HUDEP-2 (cell line): ENCODE measurements around the gene AFAP1L2.
"Not testable (repeated sequence)": the region's sequence is repeated elsewhere in the genome, so short reads cannot be mapped to it uniquely, and the experiment has no call there.

Source experiments
- DNase-seq, 76 experiments: peaks; one replicate each; lab custom pipeline; 2025; ENCODE audit not compliant: unreplicated experiment in 76 of 76; lab: John Stamatoyannopoulos, UW

Gene AFAP1L2

GRCh38 chr10:114342976-114343375 is 61.3 kb downstream of the AFAP1L2 start:
- DNase-seq: no peak

GRCh38 chr10:114340816-114341215 is 63.5 kb downstream of the AFAP1L2 start:
- no peak for DNase-seq

DNA sequence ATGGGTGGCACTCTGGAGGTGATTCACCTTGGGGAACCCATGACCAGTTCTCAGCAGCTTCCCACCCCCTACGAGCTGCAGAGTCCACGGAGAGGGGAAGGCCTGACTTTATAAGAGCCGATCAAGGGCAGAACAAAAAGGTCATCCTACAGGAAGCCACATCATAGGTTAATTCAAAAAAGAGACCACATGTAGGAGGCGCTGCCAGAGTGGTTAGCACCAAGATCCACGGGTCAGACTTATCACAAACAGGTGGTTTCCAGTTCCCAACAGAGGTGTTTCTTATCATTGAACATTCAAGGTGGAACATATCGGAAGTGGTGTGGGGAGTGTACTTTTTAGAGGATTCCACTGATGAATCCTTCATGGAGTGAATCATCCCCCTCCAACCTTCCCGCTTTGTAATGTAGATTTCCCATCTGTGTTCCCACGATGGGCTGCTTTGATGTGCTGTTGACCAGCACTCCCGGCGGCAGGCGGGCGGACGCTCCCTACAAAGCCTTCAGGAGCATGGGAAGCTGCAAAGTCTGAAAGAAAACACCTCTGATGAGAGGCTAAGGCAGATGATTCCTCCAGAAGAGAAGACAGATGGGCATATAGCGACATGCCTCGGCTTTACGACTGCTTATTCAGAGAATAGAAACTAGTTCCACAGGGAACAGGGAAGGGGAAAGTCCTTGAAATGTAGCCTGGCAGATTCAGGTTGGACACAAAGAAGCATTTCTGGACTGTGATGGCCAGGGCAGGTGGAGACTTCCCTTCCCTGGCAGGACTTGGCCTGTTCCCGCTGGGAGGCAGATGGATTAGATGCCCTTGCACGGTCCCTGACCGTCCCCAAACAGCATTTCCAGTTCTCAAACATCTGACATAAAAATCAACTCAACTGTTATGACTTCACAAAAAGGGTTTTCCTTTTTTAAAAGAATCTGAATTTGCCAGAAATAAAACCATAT is 66.5 kb downstream of the AFAP1L2 start:
- no peak for DNase-seq

- no peak for DNase-seq
Measured at GRCh38 chr10:114336823-114337509, 67.3 kb downstream of the AFAP1L2 start.

DNA sequence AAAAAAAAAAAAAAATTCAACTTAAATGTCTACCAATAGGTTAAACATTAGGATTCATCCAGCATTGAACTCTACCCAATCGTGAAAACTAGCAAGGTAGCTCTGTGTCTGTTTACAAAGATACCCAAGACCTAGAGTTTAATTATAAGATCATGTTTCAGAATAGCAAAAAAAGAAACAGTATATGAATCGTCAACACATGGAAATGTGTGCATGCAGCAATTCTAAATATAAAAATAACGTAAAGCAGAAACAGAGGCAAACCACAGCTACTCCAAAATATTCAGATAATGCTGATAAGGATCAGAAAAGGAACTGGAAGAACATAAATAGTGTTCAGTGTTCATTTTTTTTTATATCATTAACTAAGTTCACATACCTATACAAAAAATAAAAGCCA is 68.7 kb downstream of the AFAP1L2 start:
- DNase-seq: no peak

- no peak for DNase-seq
Measured at GRCh38 chr10:114334301-114334700, 70.0 kb downstream of the AFAP1L2 start.

GRCh38 chr10:114333441-114333840 is 70.9 kb downstream of the AFAP1L2 start:
- DNase-seq: not testable (repeated sequence)

GRCh38 chr10:114332301-114333192 is 71.8 kb downstream of the AFAP1L2 start:
- no peak for DNase-seq

DNA sequence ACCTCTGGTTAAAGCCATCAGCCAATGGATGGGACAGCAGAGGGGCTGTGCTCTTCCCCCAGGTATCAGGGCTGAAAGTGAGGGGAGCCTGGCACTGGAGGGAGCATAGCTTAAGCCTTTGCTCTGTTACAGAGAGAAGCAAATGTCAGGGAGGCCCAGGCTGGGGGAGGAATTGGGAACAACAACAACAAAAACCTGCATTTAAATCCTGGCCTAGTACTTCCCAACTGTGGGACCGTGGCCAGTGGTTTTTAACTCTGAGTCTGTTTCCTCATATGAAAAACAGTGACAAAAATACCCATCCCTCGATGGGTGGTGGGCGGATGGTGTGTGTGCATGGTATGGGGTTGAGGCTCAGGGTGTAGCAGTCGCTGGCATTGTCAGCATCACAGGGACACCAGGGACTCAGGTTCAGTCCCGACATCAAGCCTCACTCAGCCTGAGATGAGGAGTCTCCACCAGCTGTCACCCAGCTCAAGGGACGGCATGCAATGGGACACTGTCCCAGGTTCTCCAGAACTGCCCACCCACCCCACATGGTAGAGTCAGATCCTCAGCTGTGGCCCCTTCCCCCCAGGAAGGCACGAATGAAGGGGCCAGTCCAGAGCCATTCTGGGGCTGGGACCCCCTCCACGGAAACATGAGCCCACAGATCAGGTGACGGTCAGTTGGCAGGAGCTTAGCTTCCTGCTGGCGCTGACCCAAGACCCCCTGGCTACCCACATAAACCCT is 74.5 kb downstream of the AFAP1L2 start:
- DNase-seq: no peak

- DNase-seq: no peak
Measured at GRCh38 chr10:114328874-114329273, 75.4 kb downstream of the AFAP1L2 start.

GRCh38 chr10:114328441-114328812 is 75.9 kb downstream of the AFAP1L2 start:
- no peak for DNase-seq

GRCh38 chr10:114327537-114328440 is 76.5 kb downstream of the AFAP1L2 start:
- no peak for DNase-seq

- DNase-seq: no peak
Measured at GRCh38 chr10:114326795-114327194, 77.5 kb downstream of the AFAP1L2 start.

- DNase-seq: no peak
Measured at GRCh38 chr10:114323023-114323422, 81.3 kb downstream of the AFAP1L2 start.

DNA sequence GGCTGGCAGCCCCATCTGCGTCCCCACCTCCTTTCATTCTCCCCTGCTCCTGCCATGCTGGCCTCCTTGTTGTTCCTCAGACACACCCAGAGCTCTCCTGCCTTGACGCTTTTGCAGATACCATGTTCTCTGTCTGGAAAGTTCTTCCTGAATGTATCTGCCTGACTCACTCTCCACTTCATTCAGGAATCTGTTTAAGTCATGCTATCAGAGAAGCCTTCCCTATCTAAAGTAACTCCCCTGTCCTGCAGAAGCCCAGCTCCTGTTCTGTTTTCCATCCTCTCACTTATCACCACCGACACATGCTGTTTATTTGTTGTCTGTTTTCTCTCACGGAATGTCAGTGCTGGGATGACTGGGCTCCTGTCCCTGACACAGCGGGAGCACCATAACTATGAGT is 82.0 kb downstream of the AFAP1L2 start:
- DNase-seq: no peak

- no peak for DNase-seq
Measured at GRCh38 chr10:114320249-114321116, 83.8 kb downstream of the AFAP1L2 start.

DNA sequence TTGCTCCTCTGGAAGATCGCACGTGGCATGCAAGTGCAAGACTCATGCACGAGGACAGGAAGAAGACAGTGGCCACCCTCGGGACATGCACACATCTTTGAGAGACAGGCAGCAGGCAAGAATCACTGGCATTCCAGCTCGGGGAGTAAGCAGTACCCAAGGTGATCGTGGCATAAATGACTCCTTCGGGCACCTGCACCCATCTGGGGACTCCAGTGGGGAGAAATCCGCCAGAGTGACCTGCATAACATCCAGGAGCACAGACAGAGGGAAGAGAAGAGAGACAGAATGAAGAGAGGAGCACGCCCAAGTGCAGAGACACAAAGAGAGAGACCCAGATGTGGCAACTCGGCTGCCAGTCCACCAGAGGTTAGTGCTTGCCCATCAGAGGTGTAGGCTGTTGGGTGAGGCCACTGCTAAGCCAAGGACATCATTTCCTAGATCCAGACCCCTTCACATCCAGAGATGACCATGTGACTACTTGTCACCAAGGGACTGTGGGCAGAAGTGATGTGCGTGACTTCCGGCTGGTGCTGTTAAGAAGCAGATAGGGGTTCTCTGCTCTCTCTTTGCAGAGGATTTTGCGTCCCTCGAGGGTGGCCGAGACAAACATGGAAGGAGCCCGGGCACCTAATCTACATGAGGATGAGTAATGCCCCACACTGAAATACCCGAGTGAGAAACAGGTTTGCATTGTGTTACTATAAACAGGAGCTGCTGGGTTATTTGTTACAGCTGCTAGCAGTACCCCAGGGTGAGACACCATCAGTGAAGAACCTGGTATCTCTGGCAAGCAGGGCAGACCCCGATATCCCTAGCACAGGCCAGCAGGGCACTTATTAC is 84.7 kb downstream of the AFAP1L2 start:
- DNase-seq: no peak
